Stimulated activated naive B cell treated with anti-CD40 and anti-IgM and Interleukin-4, amounts not matched to agents 10 μg/mL and 1 μg/mL and 100 μg/mL, for 72 hours (primary cell): ENCODE results near the gene TMEM121.
"Not testable (repeated sequence)": the region's sequence is repeated elsewhere in the genome, so short reads cannot be mapped to it uniquely, and the experiment has no call there.

Source experiments
- ATAC-seq, 2 donors: fragments of 150-1000 bp; cut with Tn5 transposase; replicated peaks; 2 replicates each; pipeline ENCODE4 v1.10.0; 2021; ENCODE audit warnings: moderate library complexity in 1 of 2
- DNase-seq: peaks from one replicate; pipeline ENCODE4 v3.0.0; 2021
- H3K27ac Mint-ChIP-seq: one replicate; pipeline ENCODE4 v1.8.0; 2022; ENCODE audit warnings: mild to moderate bottlenecking, mixed read lengths
- H3K27me3 Mint-ChIP-seq, 2 donors: one replicate each; pipeline ENCODE4 v1.8.0; 2022; ENCODE audit warnings: mixed read lengths in 2 of 2
- H3K36me3 Mint-ChIP-seq, 2 donors: one replicate each; pipeline ENCODE4 v1.8.0; 2022; ENCODE audit warnings: mixed read lengths in 2 of 2, mild to moderate bottlenecking in 1 of 2
- H3K4me1 Mint-ChIP-seq, 2 donors: one replicate each; pipeline ENCODE4 v1.8.0; 2022; ENCODE audit warnings: mixed read lengths in 2 of 2, mild to moderate bottlenecking in 1 of 2
- H3K4me3 Mint-ChIP-seq, 2 donors: one replicate each; pipeline ENCODE4 v1.8.0; 2022; ENCODE audit warnings: mild to moderate bottlenecking in 2 of 2, mixed read lengths in 2 of 2, moderate library complexity in 1 of 2
- H3K9me3 Mint-ChIP-seq, 2 donors: one replicate each; pipeline ENCODE4 v1.8.0; 2022; ENCODE audit warnings: mixed read lengths in 2 of 2, mild to moderate bottlenecking in 1 of 2

Gene TMEM121

DNA sequence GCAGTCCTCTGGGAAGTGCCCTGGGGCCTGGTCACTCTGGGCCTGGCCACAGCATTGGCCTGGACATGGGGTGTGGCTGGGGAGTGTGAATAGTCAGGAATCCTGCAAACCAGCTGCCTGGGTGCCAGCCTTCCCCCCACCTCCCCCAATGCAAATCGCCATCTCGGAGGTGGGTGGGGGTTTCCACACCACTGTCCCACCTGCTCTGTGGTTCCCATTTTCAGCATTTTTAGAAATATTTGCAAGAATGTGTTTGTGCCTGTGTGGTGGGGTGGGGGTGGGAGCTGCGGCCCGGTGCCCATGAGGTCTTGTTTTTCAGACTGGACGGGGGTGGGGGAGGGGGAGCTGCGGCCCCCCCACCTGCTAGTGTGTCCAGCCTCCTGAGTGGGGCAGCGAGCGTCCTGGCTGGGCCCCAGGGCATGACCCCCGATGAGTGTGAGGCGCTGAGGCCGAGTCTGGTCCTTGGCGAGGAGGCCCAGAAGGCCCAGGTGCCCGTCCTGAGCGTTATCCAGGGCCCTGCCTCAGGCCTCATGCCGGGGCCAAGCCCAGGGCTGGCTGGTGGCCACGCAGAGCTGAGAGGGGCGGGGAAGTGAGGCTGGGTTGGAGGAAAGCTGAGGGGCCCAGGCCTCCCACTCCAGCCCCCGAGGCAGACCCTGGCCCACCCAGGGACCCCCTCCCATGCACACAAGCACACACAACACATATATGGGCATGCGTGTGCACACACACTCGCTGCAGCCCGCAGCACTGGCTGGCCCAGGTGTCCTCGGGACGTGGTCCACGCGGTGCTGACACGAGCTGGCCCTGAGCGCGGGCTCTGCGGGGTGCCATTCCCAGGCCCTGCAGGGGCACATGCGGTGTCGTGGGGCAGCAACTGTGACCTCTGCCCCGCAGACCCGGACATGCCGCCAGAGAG is 40.1 kb downstream of the TMEM121 start:
- Mint-ChIP-seq H3K4me3 (peak overlapping the region; percentile 69 to 71), H3K36me3 (peaks cover 36 to 56% of the 10 kb centered on the region in 2 donors), H3K27ac (peak overlapping the region; percentile 93), H3K4me1 (peaks cover 56 to 72% of the 10 kb centered on the region in 2 donors), H3K9me3 (peaks cover 43 to 51% of the 10 kb centered on the region in 2 donors)
- H3K27me3 Mint-ChIP-seq, DNase-seq: not testable (repeated sequence)
- ATAC-seq: peak; percentile 66 to 72

DNA sequence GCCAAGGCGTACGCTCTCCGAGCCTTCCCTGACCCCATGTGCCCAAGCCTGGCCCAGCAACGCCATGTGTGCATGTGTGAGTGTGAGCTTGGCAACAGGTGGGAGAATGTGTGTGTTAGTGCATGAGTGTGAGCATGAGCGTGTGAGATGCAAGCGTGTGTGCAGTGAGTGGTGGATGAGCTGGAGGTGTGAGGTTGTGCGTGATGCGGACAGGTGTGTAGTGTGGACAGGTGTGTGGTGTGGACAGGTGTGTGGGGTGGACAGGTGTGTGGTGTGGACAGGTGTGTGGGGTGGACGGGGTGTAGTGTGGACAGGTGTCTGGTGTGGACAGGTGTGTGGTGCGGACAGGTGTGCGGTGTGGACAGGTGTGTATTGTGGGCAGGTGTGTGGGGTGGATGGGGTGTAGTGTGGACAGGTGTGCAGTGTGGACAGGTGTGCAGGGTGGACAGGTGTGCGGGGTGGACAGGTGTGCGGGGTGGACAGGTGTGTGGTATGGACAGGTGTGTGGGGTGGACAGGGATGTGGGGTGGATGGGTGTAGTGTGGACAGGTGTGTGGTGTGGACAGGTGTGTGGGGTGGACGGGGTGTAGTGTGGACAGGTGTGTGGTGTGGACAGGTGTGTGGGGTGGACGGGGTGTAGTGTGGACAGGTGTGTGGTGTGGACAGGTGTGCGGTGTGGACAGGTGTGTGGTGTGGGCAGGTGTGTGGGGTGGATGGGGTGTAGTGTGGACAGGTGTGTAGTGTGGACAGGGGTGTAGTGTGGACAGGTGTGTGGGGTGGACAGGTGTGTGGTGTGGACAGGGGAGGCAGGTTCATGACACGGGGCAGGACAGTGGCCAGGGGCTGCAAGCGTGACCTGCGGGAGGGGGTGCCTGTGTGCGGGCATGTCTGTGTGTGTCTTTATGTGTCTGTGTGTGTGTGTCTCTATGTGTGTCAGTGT is 41.1 kb downstream of the TMEM121 start:
- H3K4me3 Mint-ChIP-seq: peak overlapping the region; percentile 69 to 71
- not testable (repeated sequence) for ATAC-seq, H3K27me3 Mint-ChIP-seq, DNase-seq
- peak overlapping the region; percentile 93 for H3K27ac Mint-ChIP-seq
- peaks cover 57 to 73% of the 10 kb centered on the region in 2 donors for H3K4me1 Mint-ChIP-seq
- H3K36me3 Mint-ChIP-seq: peaks cover 34 to 54% of the 10 kb centered on the region in 2 donors
- peaks cover 42 to 49% of the 10 kb centered on the region in 2 donors for H3K9me3 Mint-ChIP-seq

DNA sequence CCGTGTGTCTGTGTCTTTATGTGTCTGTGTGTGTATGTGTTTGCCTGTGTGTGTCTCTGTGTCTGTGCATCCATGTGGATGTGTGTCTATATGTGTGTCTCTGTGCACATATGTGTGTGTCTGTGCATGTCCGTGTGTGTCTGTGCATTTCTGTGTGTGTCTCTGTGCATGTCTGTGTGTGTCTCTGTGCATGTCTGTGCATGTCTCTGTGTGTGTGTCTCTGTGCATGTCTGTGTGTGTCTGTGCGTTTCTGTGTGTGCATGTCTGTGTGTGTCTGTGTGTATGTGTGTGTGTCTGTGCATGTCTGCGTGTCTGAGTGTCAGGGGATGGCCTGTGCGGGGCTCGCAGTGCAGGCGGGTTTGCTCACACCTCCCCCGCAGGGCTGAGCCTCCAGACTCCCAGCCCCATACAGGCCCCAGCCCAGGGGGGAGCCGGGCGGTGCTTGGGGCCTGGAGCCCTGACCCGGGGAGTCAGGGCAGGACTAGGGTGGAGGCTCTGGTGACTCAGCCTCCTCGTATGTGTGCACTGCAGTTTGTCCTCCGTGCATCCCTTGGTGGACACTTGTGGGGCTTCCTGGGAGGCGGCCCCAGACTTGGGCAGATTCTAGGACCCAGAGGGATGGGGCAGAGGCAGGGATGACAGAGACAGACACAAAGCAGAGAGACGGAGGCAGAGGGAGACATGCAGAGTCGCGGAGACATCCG is 41.9 kb downstream of the TMEM121 start:
- H3K9me3 Mint-ChIP-seq: peaks cover 35 to 40% of the 10 kb centered on the region in 2 donors
- peaks cover 52 to 70% of the 10 kb centered on the region in 2 donors for H3K4me1 Mint-ChIP-seq
- DNase-seq, H3K27me3 Mint-ChIP-seq: not testable (repeated sequence)
- peak overlapping the region; percentile 93 for H3K27ac Mint-ChIP-seq
- ATAC-seq: peak; percentile 4 to 24
- peak overlapping the region; percentile 8 to 38 for H3K4me3 Mint-ChIP-seq
- peaks cover 29 to 49% of the 10 kb centered on the region in 2 donors for H3K36me3 Mint-ChIP-seq

DNA sequence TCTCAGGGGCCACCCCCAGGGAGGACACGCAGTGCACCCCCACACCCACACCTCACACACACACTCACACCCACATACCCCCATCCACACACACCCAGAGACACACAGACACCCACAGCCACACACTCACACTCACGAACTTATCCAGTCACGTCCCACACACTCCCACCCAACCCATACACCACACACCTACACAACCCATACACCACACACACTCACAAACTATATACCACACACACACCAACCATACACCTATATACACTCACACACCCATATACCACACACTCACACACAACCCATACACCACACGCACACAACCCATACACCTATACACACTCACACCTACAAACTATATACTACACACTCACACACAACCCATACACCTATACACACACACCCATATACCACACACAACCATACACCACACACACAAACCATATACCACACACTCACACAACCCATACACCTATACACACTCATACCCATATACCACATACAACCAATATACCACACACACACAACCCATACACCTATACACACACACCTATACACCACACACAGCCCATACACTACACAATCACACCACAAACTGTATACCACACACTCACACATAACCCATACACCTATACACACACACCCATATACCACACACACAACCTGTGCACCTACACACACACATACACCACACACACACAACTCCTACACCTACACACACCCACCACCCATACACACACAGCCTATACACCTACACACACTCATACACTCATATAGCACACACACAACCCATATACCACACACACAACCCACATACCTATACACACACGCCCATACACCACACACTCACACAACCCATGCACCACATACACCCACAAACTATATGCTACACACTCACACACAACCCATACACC is 42.7 kb downstream of the TMEM121 start:
- Mint-ChIP-seq H3K4me3 (peak overlapping the region; percentile 59 to 69), H3K36me3 (peaks cover 28 to 47% of the 10 kb centered on the region in 2 donors), H3K27me3 (no peaks in the 10 kb centered on the region), H3K27ac (peak overlapping the region; percentile 98), H3K4me1 (peaks cover 53 to 69% of the 10 kb centered on the region in 2 donors), H3K9me3 (peaks cover 33 to 38% of the 10 kb centered on the region in 2 donors)
- ATAC-seq: no peak
- DNase-seq: no peak

DNA sequence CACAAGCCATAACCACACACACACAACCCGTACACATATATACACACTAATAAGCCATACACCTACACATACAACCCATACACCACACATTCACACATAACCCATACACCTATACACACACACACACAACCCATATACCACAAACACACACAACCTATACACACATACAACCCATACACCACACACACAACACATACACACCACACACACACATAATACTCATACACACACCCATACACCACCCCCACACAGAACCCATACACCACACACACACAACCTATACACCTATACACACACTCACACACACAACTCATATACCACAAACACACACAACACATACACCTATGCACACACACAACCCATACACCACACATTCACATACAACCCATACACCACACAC is 44.1 kb downstream of the TMEM121 start:
- peaks cover 47 to 63% of the 10 kb centered on the region in 2 donors for H3K4me1 Mint-ChIP-seq
- peaks cover 29 to 32% of the 10 kb centered on the region in 2 donors for H3K9me3 Mint-ChIP-seq
- ATAC-seq (no peak), DNase-seq (no peak)
- H3K4me3 Mint-ChIP-seq: peak overlapping the region; percentile 59 to 69
- H3K36me3 Mint-ChIP-seq: peaks cover 28 to 41% of the 10 kb centered on the region in 2 donors
- peak overlapping the region; percentile 98 for H3K27ac Mint-ChIP-seq
- H3K27me3 Mint-ChIP-seq: no peaks in the 10 kb centered on the region

DNA sequence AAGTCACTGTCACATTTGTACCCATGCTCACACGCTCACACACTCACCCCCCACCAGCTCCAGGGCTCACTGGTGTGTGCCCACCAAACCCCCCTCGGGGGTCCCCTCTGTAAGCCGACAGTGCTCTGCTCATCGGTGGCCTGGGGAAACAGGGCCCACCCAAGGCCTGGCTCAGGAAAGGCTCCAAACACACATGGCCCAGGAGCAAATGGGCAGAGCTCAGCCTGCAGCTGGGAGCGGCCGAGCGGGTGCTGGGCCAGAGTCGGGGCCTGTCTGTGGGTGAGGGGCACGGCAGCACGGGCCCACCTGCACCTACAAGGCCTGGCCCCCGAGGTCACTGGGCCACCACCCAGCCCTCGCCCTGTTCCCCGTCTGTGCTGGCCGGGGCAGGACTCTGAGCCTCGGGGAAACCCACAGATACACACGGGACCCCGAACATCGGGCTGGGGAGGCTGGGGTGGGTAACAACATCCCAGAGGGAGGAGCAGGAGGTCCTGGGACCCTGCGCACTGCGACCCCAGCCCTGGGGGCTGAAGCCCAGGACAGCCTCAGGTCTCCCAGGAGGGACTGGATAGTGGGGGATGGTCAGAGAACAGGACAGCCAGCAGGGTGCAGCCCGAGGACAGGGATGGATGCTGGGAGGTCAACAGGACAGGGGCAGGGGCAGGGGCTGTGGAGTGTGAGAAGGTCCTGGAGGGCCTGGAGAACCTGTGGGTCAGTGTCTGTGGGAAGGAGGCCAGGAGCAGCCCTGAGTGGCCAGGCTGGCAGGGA is 45.0 kb downstream of the TMEM121 start:
- H3K27me3 Mint-ChIP-seq, DNase-seq: not testable (repeated sequence)
- peaks cover 53 to 66% of the 10 kb centered on the region in 2 donors for H3K4me1 Mint-ChIP-seq
- peaks cover 29 to 32% of the 10 kb centered on the region in 2 donors for H3K9me3 Mint-ChIP-seq
- peak overlapping the region; percentile 59 to 69 for H3K4me3 Mint-ChIP-seq
- H3K27ac Mint-ChIP-seq: peak overlapping the region; percentile 98
- ATAC-seq: peak in 1 of 2 donors; percentile 1
- peaks cover 28 to 45% of the 10 kb centered on the region in 2 donors for H3K36me3 Mint-ChIP-seq

DNA sequence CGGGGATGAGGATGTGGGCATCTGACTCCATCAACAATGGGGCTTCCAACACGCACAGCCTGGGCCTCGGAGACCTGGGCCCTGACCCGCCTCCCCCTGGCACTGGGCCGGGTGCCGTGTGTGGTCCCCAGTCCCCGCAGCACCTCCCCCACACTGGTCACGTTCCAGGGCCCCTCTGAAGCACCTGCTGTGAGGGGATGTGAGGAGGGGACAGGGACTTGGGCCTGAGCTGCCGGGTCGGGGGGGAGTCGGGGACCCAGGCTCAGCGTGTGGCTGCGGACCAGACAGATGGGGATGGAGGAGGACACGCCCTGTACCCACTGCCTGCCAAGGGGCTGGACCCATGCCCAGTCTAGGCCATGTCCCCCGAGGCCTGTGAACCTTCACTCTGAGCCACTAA is 45.7 kb downstream of the TMEM121 start:
- Mint-ChIP-seq H3K36me3 (peaks cover 30 to 44% of the 10 kb centered on the region in 2 donors), H3K4me3 (peak overlapping the region in 1 of 2 donors; percentile 69), H3K9me3 (peaks cover 28 to 31% of the 10 kb centered on the region in 2 donors), H3K4me1 (peaks cover 57 to 70% of the 10 kb centered on the region in 2 donors), H3K27ac (peak overlapping the region; percentile 98)
- not testable (repeated sequence) for DNase-seq, H3K27me3 Mint-ChIP-seq
- peak; percentile 48 to 57 for ATAC-seq

DNA sequence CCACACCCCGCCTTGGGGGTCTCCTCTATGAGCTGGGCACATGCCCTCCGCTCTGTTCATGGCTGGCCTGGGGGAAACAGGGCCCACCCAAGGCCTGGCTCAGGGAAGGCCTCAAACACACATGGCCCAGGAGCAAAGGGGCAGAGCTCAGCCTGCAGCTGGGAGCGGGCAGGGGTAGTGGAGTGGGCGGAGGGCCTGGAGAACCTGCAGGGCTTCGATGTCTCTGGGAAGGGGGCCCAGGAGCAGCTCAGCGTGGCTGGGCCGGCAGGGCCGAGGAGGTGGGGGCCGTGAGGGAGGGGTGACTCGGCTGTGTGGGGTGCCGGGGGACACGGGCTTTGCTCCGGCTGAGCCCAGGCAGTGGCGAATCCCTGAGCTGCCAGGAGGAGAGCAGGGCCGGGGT is 47.5 kb downstream of the TMEM121 start:
- ATAC-seq, DNase-seq, H3K27me3 Mint-ChIP-seq: not testable (repeated sequence)
- Mint-ChIP-seq H3K36me3 (peaks cover 31 to 42% of the 10 kb centered on the region in 2 donors), H3K4me1 (peaks cover 59 to 67% of the 10 kb centered on the region in 2 donors), H3K4me3 (peak overlapping the region in 1 of 2 donors; percentile 70), H3K9me3 (peaks cover 21 to 22% of the 10 kb centered on the region in 2 donors), H3K27ac (peak overlapping the region; percentile 98)

DNA sequence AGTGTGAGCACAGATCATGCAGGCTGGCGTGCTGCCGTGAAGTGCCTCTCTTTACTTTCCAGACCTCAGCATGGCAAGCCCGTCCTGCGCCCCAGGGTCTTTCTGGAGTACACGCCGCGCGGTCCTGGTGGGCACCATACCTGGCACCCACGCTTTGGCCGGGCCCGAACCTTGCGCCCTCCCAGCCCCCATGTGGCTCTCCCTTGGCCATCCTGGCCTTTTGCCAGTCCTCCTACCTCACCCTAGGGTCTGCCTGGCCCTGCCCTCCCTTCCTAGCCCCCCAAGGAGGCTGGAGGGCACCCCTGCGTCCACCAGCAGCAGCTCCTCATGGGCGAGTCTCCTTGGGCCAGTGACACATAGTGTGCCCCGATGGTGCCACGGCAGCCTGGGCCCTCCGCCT is 48.0 kb downstream of the TMEM121 start:
- not testable (repeated sequence) for H3K27me3 Mint-ChIP-seq, H3K4me3 Mint-ChIP-seq, DNase-seq, H3K27ac Mint-ChIP-seq, ATAC-seq
- peaks cover 53 to 62% of the 10 kb centered on the region in 2 donors for H3K4me1 Mint-ChIP-seq
- peaks cover 27 to 36% of the 10 kb centered on the region in 2 donors for H3K36me3 Mint-ChIP-seq
- peaks cover 15 to 16% of the 10 kb centered on the region in 2 donors for H3K9me3 Mint-ChIP-seq

DNA sequence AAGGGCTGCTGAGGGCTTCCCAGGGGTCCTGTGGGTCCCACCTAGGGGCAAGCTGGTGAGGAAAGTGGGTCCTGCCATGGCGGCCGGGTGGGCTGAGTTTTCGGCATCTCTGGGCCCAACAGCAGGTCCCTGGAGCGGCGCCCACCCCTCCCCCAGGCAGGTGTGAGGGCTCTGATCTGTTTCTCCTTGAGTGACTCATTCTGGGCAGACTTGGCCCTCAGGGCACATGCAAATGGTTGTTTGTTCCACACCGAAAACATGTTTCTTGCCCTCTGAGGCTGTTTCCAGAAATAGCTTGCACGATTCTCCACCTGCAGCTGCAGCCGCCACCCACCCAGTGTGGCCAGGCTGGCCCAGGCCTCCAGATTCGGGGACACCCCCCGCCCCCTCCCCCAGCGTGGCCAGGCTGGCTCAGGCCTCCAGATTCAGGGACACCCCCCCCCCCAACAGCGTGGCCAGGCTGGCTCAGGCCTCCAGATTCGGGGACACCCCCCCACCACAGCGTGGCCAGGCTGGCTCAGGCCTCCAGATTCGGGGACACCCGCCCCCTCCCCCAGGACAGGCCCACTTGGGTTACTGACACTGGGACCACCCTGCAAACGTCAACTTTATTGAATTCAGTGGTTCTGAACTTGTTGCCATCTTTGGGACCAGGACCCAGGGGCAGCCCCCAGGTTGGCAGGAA is 48.8 kb downstream of the TMEM121 start:
- H3K27ac Mint-ChIP-seq: peak overlapping the region; percentile 80
- H3K27me3 Mint-ChIP-seq, DNase-seq, H3K9me3 Mint-ChIP-seq, H3K4me3 Mint-ChIP-seq: not testable (repeated sequence)
- H3K4me1 Mint-ChIP-seq: peaks cover 46 to 58% of the 10 kb centered on the region in 2 donors
- ATAC-seq: peak; percentile 62 to 63
- H3K36me3 Mint-ChIP-seq: peaks cover 21 to 29% of the 10 kb centered on the region in 2 donors

DNA sequence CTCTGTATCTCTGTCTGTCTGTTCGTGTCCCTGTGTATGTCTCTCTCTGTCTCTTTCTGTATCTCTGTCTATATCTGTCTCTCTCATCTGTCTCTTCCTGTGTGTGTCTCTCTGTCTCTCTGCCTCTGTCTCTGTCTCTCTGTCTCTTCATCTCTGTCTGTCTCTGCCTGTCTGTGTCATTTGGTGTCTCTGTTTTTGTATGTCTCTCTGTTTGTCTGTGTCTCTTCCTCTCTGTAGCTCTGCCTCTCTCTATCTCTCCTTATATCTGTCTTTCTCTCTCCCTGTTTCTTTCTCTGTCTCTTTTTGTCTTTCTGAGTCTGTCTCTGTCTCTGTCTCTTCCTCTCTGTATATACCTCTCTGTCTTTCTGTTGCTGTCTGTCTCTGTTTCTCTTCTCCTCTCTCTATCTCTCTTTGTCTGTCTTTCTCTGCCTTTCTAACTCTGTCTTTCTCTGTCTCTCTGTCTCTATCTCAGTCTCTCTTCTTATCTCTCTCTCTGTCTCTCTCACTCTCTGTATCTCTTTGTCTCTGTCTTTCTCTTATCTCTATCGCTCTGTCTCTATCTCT is 50.2 kb downstream of the TMEM121 start:
- Mint-ChIP-seq H3K27me3 (no peaks in the 10 kb centered on the region), H3K36me3 (peaks cover 13 to 18% of the 10 kb centered on the region in 2 donors), H3K4me1 (peaks cover 43 to 58% of the 10 kb centered on the region in 2 donors), H3K4me3 (peak overlapping the region; percentile 52 to 58), H3K27ac (peak overlapping the region; percentile 97), H3K9me3 (no peaks in the 10 kb centered on the region)
- ATAC-seq (no peak), DNase-seq (no peak)
